T-helper 2 cell treated with Interferon-gamma antibody and Interleukin-4, amounts not matched to agents 5 μg/mL and 100 μg/mL, for 36 hours (primary cell): ENCODE measurements around the gene FBXO31.
"Not testable (repeated sequence)": the region's sequence is repeated elsewhere in the genome, so short reads cannot be mapped to it uniquely, and the experiment has no call there.

Source experiments
- DNase-seq: peaks from one replicate; pipeline ENCODE4 v3.0.0; 2021; ENCODE audit warnings: low spot score
- H3K27ac Mint-ChIP-seq: one replicate; pipeline ENCODE4 v1.8.0; 2021; ENCODE audit warnings: mild to moderate bottlenecking, mixed read lengths
- H3K27me3 Mint-ChIP-seq: one replicate; pipeline ENCODE4 v1.8.0; 2021; ENCODE audit warnings: low read depth, mixed read lengths
- H3K36me3 Mint-ChIP-seq: one replicate; pipeline ENCODE4 v1.8.0; 2021; ENCODE audit warnings: low read depth, mixed read lengths
- H3K4me1 Mint-ChIP-seq: one replicate; pipeline ENCODE4 v1.8.0; 2021; ENCODE audit warnings: low read depth, mixed read lengths
- H3K4me3 Mint-ChIP-seq: one replicate; pipeline ENCODE4 v1.8.0; 2022; ENCODE audit warnings: mild to moderate bottlenecking, moderate library complexity, mixed read lengths
- H3K9me3 Mint-ChIP-seq: one replicate; pipeline ENCODE4 v1.8.0; 2021; ENCODE audit warnings: mixed read lengths

FBXO31 gene

DNA sequence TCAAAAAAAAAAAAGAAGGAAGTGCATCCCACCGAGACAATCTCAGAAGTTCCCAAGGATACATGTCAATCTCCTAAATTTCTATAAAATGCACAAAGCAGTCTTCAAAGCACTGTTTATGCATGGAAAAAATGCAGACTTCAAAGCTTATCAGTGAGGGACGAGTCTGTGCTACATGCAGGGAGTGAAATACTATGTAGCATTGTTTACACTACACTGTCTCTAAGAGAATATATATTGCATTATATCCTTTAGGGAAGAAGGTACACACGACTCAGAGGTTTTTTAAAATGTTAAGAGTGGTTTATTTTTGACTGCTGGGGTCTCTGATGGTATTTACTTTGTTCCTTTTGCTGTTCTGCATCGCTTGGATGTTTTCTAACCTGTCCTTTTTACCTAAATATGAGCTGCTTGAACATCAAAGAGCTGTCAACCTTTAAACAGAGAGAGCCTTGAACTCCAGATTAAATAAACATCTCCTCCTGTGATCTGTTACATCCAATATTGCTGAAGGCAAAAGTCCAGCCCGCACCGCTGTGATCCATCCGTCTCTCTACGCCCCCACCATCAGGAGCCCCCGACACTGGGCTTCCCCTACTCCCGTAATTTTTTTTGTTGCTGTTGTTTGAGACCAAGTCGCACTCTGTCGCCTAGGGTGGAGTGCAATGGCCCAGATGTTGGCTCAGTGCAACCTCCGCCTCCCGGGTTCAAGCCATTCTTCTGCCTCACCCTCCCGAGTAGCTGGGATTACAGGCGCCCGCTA is 1.4 kb downstream of the FBXO31 start:
- Mint-ChIP-seq H3K4me1 (peaks cover 34% of the 10 kb centered on the region), H3K9me3 (no peaks in the 10 kb centered on the region), H3K36me3 (peaks cover 10% of the 10 kb centered on the region), H3K4me3 (peak overlapping the region; percentile 85), H3K27me3 (peaks cover 2% of the 10 kb centered on the region), H3K27ac (peak overlapping the region; percentile 90)
- no peak for DNase-seq

DNA sequence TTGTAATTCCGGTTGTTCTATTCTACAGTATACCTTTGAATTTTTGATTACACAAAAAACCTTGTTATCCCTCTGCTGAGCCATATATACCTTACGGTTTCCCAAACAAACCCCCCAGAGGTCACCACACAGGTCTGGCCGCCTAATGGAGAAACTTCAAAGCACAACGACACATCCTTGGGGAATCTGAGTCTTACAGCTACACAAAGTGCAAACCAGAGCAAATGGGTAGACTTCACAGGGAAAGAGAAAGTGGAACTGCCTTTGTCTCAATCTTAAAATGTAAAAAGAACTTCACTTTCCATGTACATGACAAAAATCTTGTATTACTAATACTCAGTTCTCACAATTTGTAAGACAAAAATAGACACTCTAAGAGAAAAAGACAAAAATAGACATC is 2.7 kb downstream of the FBXO31 start:
- peak overlapping the region; percentile 77 for H3K27ac Mint-ChIP-seq
- no peak for DNase-seq
- H3K4me3 Mint-ChIP-seq = peak overlapping the region; percentile 85
- peaks cover 2% of the 10 kb centered on the region for H3K27me3 Mint-ChIP-seq
- no peaks in the 10 kb centered on the region for H3K9me3 Mint-ChIP-seq
- H3K36me3 Mint-ChIP-seq = peaks cover 13% of the 10 kb centered on the region
- peaks cover 30% of the 10 kb centered on the region for H3K4me1 Mint-ChIP-seq

DNA sequence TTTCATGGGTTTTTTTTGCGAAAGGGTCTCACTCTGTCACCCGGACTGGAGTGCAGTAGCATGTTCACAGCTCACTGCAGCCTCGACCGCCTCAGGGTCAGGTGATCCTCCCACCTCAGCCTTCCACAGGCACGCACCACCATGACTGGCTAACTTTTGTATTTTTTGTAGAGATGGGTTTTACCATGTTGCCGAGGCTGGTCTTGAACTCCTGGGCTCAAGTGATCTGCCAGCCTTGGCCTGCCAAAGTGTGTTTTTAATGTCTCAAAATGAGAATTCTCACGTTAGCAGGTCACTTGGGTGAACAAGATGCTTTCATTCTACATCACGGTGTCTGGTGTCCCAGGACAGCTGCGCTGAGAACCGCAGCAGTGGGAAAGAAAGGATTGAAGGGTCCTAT is 3.2 kb downstream of the FBXO31 start:
- peaks cover 2% of the 10 kb centered on the region for H3K27me3 Mint-ChIP-seq
- DNase-seq = no peak
- H3K27ac Mint-ChIP-seq = no peak overlapping the region
- H3K4me3 Mint-ChIP-seq = peak overlapping the region; percentile 85
- H3K4me1 Mint-ChIP-seq = peaks cover 28% of the 10 kb centered on the region
- peaks cover 13% of the 10 kb centered on the region for H3K36me3 Mint-ChIP-seq
- no peaks in the 10 kb centered on the region for H3K9me3 Mint-ChIP-seq

DNA sequence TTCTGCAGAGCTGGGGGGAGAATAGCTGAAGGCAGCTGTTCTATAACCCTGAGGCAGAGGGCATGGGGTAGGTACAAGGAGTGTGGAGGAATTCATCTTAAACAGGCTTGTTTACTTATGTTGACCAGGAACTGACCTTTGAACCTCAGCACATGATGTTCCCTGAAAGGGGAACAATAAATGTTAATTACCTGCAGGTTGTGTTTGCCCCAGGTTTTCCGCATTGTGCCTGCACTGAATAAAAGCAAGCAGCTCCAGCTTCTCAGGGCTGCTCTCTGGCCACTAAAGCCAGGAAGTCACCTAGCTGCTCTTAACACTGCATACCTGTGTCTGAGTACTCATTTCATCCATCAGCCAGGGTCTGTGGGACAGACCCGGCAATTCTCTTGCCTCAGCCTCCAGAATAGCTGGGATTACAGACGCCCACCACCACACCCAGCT is 4.2 kb downstream of the FBXO31 start:
- not testable (repeated sequence) for H3K4me3 Mint-ChIP-seq, H3K27me3 Mint-ChIP-seq, DNase-seq, H3K27ac Mint-ChIP-seq, H3K9me3 Mint-ChIP-seq
- Mint-ChIP-seq H3K36me3 (peaks cover 13% of the 10 kb centered on the region), H3K4me1 (peaks cover 26% of the 10 kb centered on the region)

DNA sequence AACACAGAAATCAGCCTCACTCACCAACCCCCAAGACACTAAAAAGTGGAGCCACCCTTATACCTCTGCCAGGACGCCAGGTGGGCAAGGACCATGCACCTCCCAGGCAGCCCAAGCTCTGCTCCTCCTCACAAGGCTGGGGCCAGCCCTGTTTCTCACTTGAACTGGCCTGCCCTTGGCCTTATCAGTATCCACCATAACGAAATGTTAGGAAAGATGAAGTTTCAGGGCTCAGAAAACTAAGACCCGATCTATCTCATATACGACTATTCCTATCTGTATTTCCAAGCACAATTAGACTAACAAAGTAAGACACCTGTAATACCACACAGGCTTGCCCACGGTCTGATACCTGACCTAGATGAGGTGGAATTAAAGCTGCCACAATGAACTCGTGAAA is 6.9 kb downstream of the FBXO31 start:
- Mint-ChIP-seq H3K4me1 (peaks cover 14% of the 10 kb centered on the region), H3K27ac (no peak overlapping the region), H3K36me3 (peaks cover 14% of the 10 kb centered on the region), H3K9me3 (no peaks in the 10 kb centered on the region), H3K4me3 (no peak overlapping the region), H3K27me3 (no peaks in the 10 kb centered on the region)
- DNase-seq = no peak

DNA sequence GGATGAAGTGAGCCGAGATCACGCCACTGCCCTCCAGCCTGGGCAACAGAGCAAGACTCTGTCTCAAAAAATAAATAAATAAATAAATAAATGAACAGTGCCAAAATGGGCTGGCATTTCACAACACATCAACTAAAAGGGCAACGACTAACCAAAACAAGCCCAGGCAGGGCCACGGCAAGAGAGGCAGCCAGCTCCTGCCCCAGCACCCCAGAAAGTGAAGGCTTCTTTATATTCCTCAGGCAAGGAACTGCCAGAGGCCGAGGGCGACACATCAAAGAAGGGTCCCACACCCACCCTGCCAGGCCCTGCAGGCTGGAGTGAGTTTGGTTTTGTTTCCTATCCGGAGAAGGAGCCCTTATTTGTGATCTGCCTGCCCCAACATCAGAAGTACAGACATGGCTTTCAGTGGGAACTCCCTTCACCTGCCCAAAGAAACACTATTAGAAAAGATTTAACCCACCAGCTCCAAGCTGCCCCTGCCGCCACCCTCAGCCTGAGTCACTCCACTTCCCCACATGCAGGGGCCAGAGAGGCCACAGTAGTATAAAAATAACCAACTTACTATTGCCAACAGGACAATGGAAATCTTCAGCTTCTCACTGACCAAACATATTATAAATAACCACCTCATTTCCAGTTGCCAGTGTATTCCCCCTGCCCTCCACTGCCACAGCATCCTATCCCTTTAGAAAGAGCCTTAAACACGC is 8.0 kb downstream of the FBXO31 start:
- Mint-ChIP-seq H3K4me3 (no peak overlapping the region), H3K4me1 (peaks cover 4% of the 10 kb centered on the region), H3K9me3 (no peaks in the 10 kb centered on the region), H3K27me3 (no peaks in the 10 kb centered on the region), H3K27ac (peak overlapping the region; percentile 21), H3K36me3 (peaks cover 11% of the 10 kb centered on the region)
- no peak for DNase-seq

DNA sequence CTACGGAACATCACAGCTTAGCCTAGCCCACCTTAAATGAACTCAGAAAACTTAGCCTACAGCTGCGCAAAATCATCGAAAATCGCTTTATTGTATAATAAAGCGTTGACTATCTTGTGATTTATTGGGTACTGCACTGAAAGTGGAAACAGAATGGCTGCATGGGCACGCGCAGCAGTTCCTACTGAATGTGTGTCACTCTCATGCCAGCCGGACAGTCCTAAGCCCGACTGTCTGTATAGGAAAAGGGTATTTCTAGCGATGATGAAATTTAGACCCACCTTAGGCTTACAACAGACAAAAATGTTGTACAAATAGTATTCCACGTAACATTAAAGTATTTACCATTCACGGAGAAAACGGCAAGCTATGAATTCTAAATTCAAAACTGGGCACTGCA is 9.3 kb downstream of the FBXO31 start:
- no peak for DNase-seq
- Mint-ChIP-seq H3K9me3 (no peaks in the 10 kb centered on the region), H3K4me1 (peaks cover 4% of the 10 kb centered on the region), H3K27ac (no peak overlapping the region), H3K27me3 (no peaks in the 10 kb centered on the region), H3K36me3 (peaks cover 9% of the 10 kb centered on the region), H3K4me3 (no peak overlapping the region)

DNA sequence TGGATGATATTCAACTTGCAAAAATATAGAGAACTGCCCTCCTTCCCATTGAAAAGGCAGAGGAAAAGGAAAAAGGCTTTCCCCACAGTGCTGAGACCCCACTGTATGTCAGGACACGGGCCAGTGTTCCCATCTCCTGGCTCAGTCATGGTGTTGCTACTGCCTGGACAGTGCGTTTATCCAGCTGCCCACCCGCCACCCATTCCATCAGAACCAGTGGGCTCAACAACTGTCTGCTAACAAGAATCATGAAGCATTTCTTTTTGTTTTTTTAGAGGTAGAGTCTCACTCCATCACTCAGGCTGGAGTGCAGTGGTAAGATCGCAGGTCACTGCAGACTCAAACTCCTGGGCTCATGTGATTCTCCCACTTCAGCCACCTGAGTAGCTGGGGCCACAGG is 11.3 kb downstream of the FBXO31 start:
- peaks cover 5% of the 10 kb centered on the region for H3K36me3 Mint-ChIP-seq
- H3K27me3 Mint-ChIP-seq = no peaks in the 10 kb centered on the region
- peaks cover 4% of the 10 kb centered on the region for H3K4me1 Mint-ChIP-seq
- H3K27ac Mint-ChIP-seq = no peak overlapping the region
- H3K9me3 Mint-ChIP-seq = no peaks in the 10 kb centered on the region
- H3K4me3 Mint-ChIP-seq = no peak overlapping the region
- no peak for DNase-seq

DNA sequence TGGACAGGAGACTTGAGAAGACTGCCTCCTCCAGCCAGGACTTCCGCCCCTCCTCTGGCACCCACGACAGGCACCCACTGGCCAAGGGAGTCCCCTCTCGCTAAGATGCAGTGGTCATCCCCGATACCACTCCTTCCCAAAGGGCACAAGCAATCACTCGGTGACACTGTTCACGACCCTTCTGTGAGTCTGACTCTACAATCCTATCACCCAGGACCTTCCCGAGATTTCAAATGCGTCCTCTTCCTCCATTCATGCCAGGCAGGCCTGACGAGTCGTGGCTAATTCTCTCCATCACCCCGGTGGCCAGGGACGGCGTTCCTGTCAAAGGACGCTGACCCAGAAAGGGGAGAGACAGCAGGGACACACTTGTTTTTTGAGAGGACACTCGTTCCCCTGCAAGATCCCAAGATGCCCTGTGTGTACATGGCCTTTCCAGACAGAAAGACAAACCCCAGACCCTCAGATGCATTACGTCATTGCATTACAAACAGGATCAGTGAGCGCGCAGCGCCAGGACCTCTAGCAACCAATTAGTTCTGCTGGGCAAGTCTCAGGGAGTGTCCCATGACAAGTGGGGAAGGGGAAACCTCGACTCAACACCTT is 12.2 kb downstream of the FBXO31 start:
- no peaks in the 10 kb centered on the region for H3K4me1 Mint-ChIP-seq
- peak overlapping the region; percentile 70 for H3K27ac Mint-ChIP-seq
- H3K27me3 Mint-ChIP-seq = no peaks in the 10 kb centered on the region
- no peak overlapping the region for H3K4me3 Mint-ChIP-seq
- peaks cover 3% of the 10 kb centered on the region for H3K36me3 Mint-ChIP-seq
- no peaks in the 10 kb centered on the region for H3K9me3 Mint-ChIP-seq
- no peak for DNase-seq

DNA sequence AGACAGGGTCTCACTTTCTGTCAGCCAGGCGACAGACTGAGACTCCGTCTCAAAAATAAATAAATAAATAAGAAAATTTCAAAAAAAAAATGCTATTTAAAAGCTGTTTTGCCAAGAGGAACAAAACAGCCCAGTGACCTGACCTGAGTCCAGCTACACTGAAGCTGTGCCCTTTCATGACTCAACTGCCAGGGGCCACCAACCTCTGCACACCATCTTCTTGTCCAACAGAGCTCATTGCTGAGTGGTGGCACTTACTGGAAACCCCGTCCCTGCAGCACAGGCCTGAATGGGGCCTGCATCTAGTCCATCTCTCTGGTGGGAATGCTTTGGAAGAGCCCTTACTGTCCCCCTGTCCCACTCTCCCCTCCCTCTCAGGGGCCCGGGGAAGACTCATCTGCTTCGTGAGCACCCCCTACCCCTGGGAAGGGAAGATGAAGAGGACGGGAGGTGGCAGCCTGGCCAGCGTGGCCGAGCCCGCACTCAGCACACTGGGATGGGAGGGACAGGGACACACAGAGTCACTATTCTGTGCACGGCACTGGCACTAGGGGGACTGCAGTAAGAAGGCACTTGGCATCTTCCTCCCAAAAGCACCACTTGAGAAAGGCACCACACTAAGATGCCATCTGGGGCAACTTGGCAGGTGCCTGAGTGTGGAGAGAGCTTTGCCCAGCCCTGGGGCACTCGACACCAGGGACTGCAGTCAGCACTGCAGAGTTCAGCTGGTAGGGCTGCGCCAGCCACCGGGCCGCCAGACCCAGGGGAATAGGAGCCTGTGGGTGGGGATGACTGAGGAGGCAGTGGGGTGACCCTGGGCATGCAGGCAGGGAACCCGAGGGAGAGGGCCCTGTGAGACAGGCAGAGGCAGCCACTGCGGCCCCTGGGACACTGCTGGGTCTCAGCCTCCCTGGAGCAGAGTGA is 13.5 kb downstream of the FBXO31 start:
- Mint-ChIP-seq H3K36me3 (peaks cover 3% of the 10 kb centered on the region), H3K4me3 (no peak overlapping the region), H3K9me3 (no peaks in the 10 kb centered on the region), H3K27me3 (no peaks in the 10 kb centered on the region), H3K27ac (no peak overlapping the region), H3K4me1 (peaks cover 3% of the 10 kb centered on the region)
- DNase-seq = no peak

DNA sequence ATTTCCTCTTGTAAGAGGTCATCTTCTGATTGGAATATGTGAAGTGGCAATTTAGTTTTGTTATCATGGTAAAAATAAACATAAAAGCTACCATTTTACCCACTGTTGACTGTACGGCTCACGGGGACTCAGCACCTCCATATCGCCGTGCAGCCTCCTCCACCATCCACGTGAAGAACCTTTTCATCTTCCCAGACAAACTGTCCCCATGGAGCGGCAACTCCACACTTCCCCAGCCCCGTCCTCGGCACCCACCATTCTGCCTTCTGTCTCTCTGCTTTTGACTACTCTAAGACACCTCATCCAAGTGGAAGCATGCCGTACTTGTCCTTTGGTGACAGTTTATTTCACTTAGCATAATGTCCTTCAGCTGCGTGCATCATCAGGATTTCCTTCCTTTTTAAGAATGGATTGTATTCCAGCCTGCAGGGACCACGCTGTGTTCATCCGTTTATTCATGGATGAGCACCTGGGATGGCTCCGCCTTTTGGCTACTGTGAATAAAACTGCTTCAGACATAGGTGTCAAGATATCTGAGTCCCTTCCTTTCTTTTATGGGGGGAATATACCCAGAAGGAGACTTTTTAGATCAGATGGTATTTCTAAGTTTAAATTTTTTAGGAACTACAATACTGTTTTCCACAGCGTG is 14.3 kb downstream of the FBXO31 start:
- no peak for DNase-seq
- Mint-ChIP-seq H3K4me1 (peaks cover 10% of the 10 kb centered on the region), H3K27ac (no peak overlapping the region), H3K27me3 (no peaks in the 10 kb centered on the region), H3K4me3 (no peak overlapping the region), H3K9me3 (no peaks in the 10 kb centered on the region), H3K36me3 (peaks cover 3% of the 10 kb centered on the region)

DNA sequence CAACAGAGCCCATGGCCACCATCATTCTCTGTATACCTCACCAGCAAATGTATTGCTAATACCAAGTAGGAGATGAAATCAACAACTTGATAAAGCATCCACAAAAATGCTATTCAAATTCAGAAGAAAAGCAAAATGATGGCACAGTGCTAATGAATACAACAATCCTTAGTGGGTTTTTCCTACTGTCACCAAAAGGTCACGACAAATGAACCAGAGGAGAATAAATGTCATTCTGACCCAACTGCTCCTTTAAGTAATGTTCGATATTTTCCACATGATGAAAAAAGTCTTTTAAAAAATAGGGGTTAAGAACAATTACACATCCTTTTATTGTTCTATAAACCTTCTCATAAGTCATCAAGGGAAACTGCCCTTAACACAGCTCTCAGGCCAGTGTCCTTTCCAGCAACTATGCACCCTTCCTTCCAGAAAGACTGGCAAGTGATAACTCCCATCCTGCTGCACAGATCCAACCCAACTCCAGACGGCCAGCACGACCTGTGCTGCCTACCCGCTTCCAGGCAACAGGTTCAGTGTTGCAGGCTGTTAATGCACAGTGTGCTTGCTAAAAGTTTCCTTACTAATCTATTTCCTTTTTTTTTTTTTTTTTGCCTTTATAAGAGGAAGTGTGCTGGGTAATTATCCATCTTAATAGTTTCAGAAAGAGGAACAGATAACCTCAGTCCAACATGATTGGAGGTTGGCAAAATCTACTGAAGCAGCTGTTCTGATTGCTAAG is 15.4 kb downstream of the FBXO31 start:
- Mint-ChIP-seq H3K9me3 (no peaks in the 10 kb centered on the region), H3K36me3 (peaks cover 3% of the 10 kb centered on the region), H3K27ac (no peak overlapping the region), H3K27me3 (no peaks in the 10 kb centered on the region), H3K4me3 (no peak overlapping the region), H3K4me1 (peaks cover 13% of the 10 kb centered on the region)
- DNase-seq = no peak

DNA sequence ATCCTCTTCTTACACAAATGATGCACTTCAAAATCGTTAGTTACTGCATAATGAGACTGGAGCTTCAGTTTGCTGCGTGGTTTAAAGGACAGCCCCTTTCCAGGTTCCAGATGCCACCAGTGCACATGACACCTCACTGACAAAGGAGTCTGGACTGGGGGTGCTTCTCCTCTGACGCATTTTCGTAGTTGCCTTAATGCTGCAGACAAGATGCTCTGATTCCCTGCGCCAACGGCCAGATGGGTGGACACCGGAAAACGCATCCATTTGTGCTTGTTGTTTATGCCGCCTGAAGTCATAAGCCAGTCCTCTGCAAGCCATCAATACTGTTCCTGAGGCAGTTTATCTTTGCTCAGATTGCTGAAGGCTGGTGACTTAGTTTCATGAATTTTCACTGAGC is 16.0 kb downstream of the FBXO31 start:
- Mint-ChIP-seq H3K36me3 (peaks cover 3% of the 10 kb centered on the region), H3K4me1 (peaks cover 13% of the 10 kb centered on the region)

More for the DNA sequence above, 16.0 kb downstream of the FBXO31 start:
- no peak for DNase-seq
- peak overlapping the region; percentile 20 for H3K27ac Mint-ChIP-seq
- H3K9me3 Mint-ChIP-seq = no peaks in the 10 kb centered on the region
- H3K27me3 Mint-ChIP-seq = no peaks in the 10 kb centered on the region
- H3K4me3 Mint-ChIP-seq = no peak overlapping the region
